Memory B cell (primary cell): Measurements from ENCODE around the gene MRPL38.
"Not testable (repeated sequence)": the region's sequence is repeated elsewhere in the genome, so short reads cannot be mapped to it uniquely, and the experiment has no call there.

Experiments used
- ATAC-seq: fragments of 150-1000 bp; cut with Tn5 transposase; 2 replicates; pipeline ENCODE4 v1.10.0; 2021; ENCODE audit warnings: low read depth, mild to moderate bottlenecking, moderate library complexity
- DNase-seq, 2 donors: peaks; one replicate each; pipeline ENCODE4 v3.0.0; 2022; ENCODE audit warnings: low spot score in 2 of 2
- H3K27ac Mint-ChIP-seq: one replicate; pipeline ENCODE4 v1.8.0; 2022; ENCODE audit warnings: mild to moderate bottlenecking, moderate library complexity, mixed read lengths
- H3K27me3 Mint-ChIP-seq: one replicate; pipeline ENCODE4 v1.8.0; 2022; ENCODE audit warnings: mixed read lengths
- H3K36me3 Mint-ChIP-seq: one replicate; pipeline ENCODE4 v1.8.0; 2022; ENCODE audit warnings: mild to moderate bottlenecking, mixed read lengths
- H3K4me1 Mint-ChIP-seq: one replicate; pipeline ENCODE4 v1.8.0; 2022; ENCODE audit warnings: mixed read lengths
- H3K4me3 Mint-ChIP-seq: one replicate; pipeline ENCODE4 v1.8.0; 2022; ENCODE audit warnings: mild to moderate bottlenecking, moderate library complexity, mixed read lengths
- H3K9me3 Mint-ChIP-seq: one replicate; pipeline ENCODE4 v1.8.0; 2022; ENCODE audit warnings: mixed read lengths

Gene MRPL38

GRCh38 chr17:75880266-75880665 lies 24.4 kb downstream of the MRPL38 start:
- Mint-ChIP-seq H3K27ac (no peak overlapping the region), H3K36me3 (no peaks in the 10 kb centered on the region), H3K4me1 (peaks cover 17% of the 10 kb centered on the region), H3K27me3 (no peaks in the 10 kb centered on the region), H3K4me3 (no peak overlapping the region), H3K9me3 (no peaks in the 10 kb centered on the region)
- DNase-seq: no peak
- ATAC-seq: no peak

- Mint-ChIP-seq H3K9me3 (no peaks in the 10 kb centered on the region), H3K27me3 (no peaks in the 10 kb centered on the region), H3K27ac (peak within 1 kb of the TSS; percentile 86), H3K4me3 (peak within 1 kb of the TSS; percentile 94), H3K36me3 (no peaks in the 10 kb centered on the region), H3K4me1 (peaks cover 17% of the 10 kb centered on the region)
- no peak for DNase-seq
- ATAC-seq: peak; percentile 4
Observed at GRCh38 chr17:75878174-75878998, 26.3 kb downstream of the MRPL38 start, which contains the start of gene TRIM47. Gene TRIM47, minus strand, starts transcription at chr17:75878581. Its CDS starts 33 bp downstream, at chr17:75878548.

GRCh38 chr17:75877752-75878173 lies 26.9 kb downstream of the MRPL38 start:
- no peaks in the 10 kb centered on the region for H3K9me3 Mint-ChIP-seq
- no peaks in the 10 kb centered on the region for H3K27me3 Mint-ChIP-seq
- peak overlapping the region; percentile 94 for H3K4me3 Mint-ChIP-seq
- peak; percentile 82 for ATAC-seq
- H3K4me1 Mint-ChIP-seq: peaks cover 17% of the 10 kb centered on the region
- no peaks in the 10 kb centered on the region for H3K36me3 Mint-ChIP-seq
- peak overlapping the region; percentile 86 for H3K27ac Mint-ChIP-seq
- peak; percentile 72 to 74 for DNase-seq

- no peaks in the 10 kb centered on the region for H3K9me3 Mint-ChIP-seq
- DNase-seq: peak in 1 of 2 donors; percentile 45
- H3K27ac Mint-ChIP-seq: peak overlapping the region; percentile 86
- H3K36me3 Mint-ChIP-seq: no peaks in the 10 kb centered on the region
- no peaks in the 10 kb centered on the region for H3K27me3 Mint-ChIP-seq
- peak; percentile 14 for ATAC-seq
- H3K4me3 Mint-ChIP-seq: peak overlapping the region; percentile 94
- H3K4me1 Mint-ChIP-seq: peaks cover 17% of the 10 kb centered on the region
Observed at GRCh38 chr17:75876938-75877751, 27.5 kb downstream of the MRPL38 start.

- H3K9me3 Mint-ChIP-seq: no peaks in the 10 kb centered on the region
- H3K27ac Mint-ChIP-seq: peak overlapping the region; percentile 86
- ATAC-seq: peak; percentile 67
- H3K27me3 Mint-ChIP-seq: no peaks in the 10 kb centered on the region
- peak overlapping the region; percentile 94 for H3K4me3 Mint-ChIP-seq
- H3K4me1 Mint-ChIP-seq: peaks cover 17% of the 10 kb centered on the region
- no peaks in the 10 kb centered on the region for H3K36me3 Mint-ChIP-seq
- DNase-seq: peak; percentile 61 to 62
Observed at GRCh38 chr17:75876190-75876937, 28.3 kb downstream of the MRPL38 start.

GRCh38 chr17:75875940-75876189 lies 28.8 kb downstream of the MRPL38 start:
- Mint-ChIP-seq H3K9me3 (no peaks in the 10 kb centered on the region), H3K27ac (peak overlapping the region; percentile 86), H3K27me3 (no peaks in the 10 kb centered on the region), H3K4me3 (peak overlapping the region; percentile 94), H3K4me1 (peaks cover 17% of the 10 kb centered on the region), H3K36me3 (no peaks in the 10 kb centered on the region)
- DNase-seq (no peak), ATAC-seq (no peak)

GRCh38 chr17:75875182-75875939 lies 29.3 kb downstream of the MRPL38 start:
- no peak for DNase-seq
- no peaks in the 10 kb centered on the region for H3K36me3 Mint-ChIP-seq
- H3K4me3 Mint-ChIP-seq: peak overlapping the region; percentile 94
- ATAC-seq: no peak
- no peaks in the 10 kb centered on the region for H3K27me3 Mint-ChIP-seq
- H3K4me1 Mint-ChIP-seq: peaks cover 17% of the 10 kb centered on the region
- peak overlapping the region; percentile 86 for H3K27ac Mint-ChIP-seq
- no peaks in the 10 kb centered on the region for H3K9me3 Mint-ChIP-seq

GRCh38 chr17:75874323-75875181 lies 30.1 kb downstream of the MRPL38 start:
- Mint-ChIP-seq H3K9me3 (no peaks in the 10 kb centered on the region), H3K4me1 (peaks cover 17% of the 10 kb centered on the region), H3K4me3 (no peak overlapping the region), H3K27me3 (no peaks in the 10 kb centered on the region), H3K36me3 (no peaks in the 10 kb centered on the region), H3K27ac (no peak overlapping the region)
- DNase-seq (no peak), ATAC-seq (no peak)

GRCh38 chr17:75873587-75874322 lies 30.9 kb downstream of the MRPL38 start:
- H3K27ac Mint-ChIP-seq: no peak overlapping the region
- peaks cover 17% of the 10 kb centered on the region for H3K4me1 Mint-ChIP-seq
- H3K4me3 Mint-ChIP-seq: no peak overlapping the region
- H3K9me3 Mint-ChIP-seq: no peaks in the 10 kb centered on the region
- ATAC-seq (no peak), DNase-seq (no peak)
- H3K27me3 Mint-ChIP-seq: no peaks in the 10 kb centered on the region
- H3K36me3 Mint-ChIP-seq: no peaks in the 10 kb centered on the region

- no peak overlapping the region for H3K4me3 Mint-ChIP-seq
- no peak overlapping the region for H3K27ac Mint-ChIP-seq
- H3K4me1 Mint-ChIP-seq: peaks cover 16% of the 10 kb centered on the region
- no peaks in the 10 kb centered on the region for H3K9me3 Mint-ChIP-seq
- ATAC-seq (no peak), DNase-seq (no peak)
- H3K27me3 Mint-ChIP-seq: no peaks in the 10 kb centered on the region
- no peaks in the 10 kb centered on the region for H3K36me3 Mint-ChIP-seq
Observed at GRCh38 chr17:75872434-75873351, 32.0 kb downstream of the MRPL38 start.

GRCh38 chr17:75870228-75870627 lies 34.5 kb downstream of the MRPL38 start:
- not testable (repeated sequence) for ATAC-seq, H3K4me3 Mint-ChIP-seq, H3K27ac Mint-ChIP-seq, H3K36me3 Mint-ChIP-seq, H3K4me1 Mint-ChIP-seq, H3K9me3 Mint-ChIP-seq, DNase-seq, H3K27me3 Mint-ChIP-seq
